Kidney (tissue), 14 donors: ENCODE results near the gene PRKCQ. TPM values are rescaled to one million over a fixed set of nuclear protein-coding genes. Genes with fewer than 3 reads are reported as not detected.

Experiments used
- DNase-seq, 5 donors: peaks; one replicate each; pipeline ENCODE4 v3.0.0-alpha.2; 2013 to 2020
- FAIRE-seq: peaks from 2 replicates; lab custom pipeline; 2012; peaks lifted over from hg19 to GRCh38; lab: Jason Lieb, UNC
- H3K27ac ChIP-seq, 2 donors: one replicate each; pipeline ENCODE4 v1.7.0; 2013; ENCODE audit warnings: low read depth in 2 of 2, low read length in 2 of 2, inconsistent platforms in 1 of 2
- H3K27me3 ChIP-seq: one replicate; pipeline ENCODE4 v1.7.1; 2013; ENCODE audit warnings: low read length, inconsistent platforms; ENCODE audit not compliant: control insufficient read depth, insufficient read depth
- H3K36me3 ChIP-seq, 3 donors: one replicate each; pipeline versions ENCODE4 v1.7.0 to v1.7.1; 2013; ENCODE audit warnings: low read length in 3 of 3, control low read depth in 1 of 3, inconsistent platforms in 1 of 3; ENCODE audit not compliant: insufficient read depth in 3 of 3, control insufficient read depth in 2 of 3
- H3K4me1 ChIP-seq, 3 donors: one replicate each; pipeline versions ENCODE4 v1.7.0 to v1.7.1; 2013; ENCODE audit warnings: low read length in 3 of 3, inconsistent platforms in 1 of 3, low read depth in 1 of 3; ENCODE audit not compliant: control insufficient read depth in 2 of 3, insufficient read depth in 2 of 3
- H3K4me3 ChIP-seq, 3 donors: one replicate each; pipeline versions ENCODE4 v1.7.0 to v1.8.1; 2013; ENCODE audit warnings: low read length in 3 of 3, control low read depth in 1 of 3, inconsistent platforms in 1 of 3
- H3K9ac ChIP-seq, 3 donors: one replicate each; pipeline versions ENCODE4 v1.7.0 to v1.7.1; 2013; ENCODE audit warnings: low read length in 3 of 3, control low read depth in 1 of 3, inconsistent platforms in 1 of 3
- H3K9me3 ChIP-seq, 3 donors: one replicate each; pipeline versions ENCODE4 v1.7.0 to v1.7.1; 2013; ENCODE audit warnings: low read length in 3 of 3, control low read depth in 1 of 3, inconsistent platforms in 1 of 3; ENCODE audit not compliant: control insufficient read depth in 2 of 3, insufficient read depth in 1 of 3
- intact Hi-C: fragments of 100-400 bp; cut with DNase I; formaldehyde crosslinking; loops from one replicate; pipeline ENCODE4 v1.11.1; 2022
- polyA plus RNA-seq: library from polyadenylated mRNA; stranded (reverse); fragments of 350-450 nt; fragmentation: Illumina TruSeq; extraction: RNeasy Lipid Tissue Mini Kit (QIAGEN cat#74804); gene quantifications from one replicate; pipeline ENCODE4 v1.2.3, GENCODE V29; 2014; ENCODE audit warnings: low read depth, low replicate concordance; ENCODE audit not compliant: insufficient read depth
- total RNA-seq: library from RNA; stranded (reverse); fragmentation: NEBNext Ultra II Directional; extraction: Animal tissue kit (Norgen Biotek cat#: 25700); gene quantifications from one replicate; pipeline ENCODE4 v1.2.1, GENCODE V29; 2021
- TF ChIP-seq, protein P1 (sequence below): IDR thresholded peaks from 3 replicates; pipeline ENCODE4 v1.5.1; 2012; ENCODE audit warnings: mild to moderate bottlenecking, moderate library complexity, borderline replicate concordance; ENCODE audit not compliant: insufficient read depth; ENCODE audit errors: extremely low read depth
- donor health status: control.
- donor health status: control.
- donor health status: control.
- donor health status: control.
- donor health status: control.
- donor health status: DM: yes; HTN: yes; CAD: no.
- donor health status: Normal renal cell carcinoma (clear cell type).

PRKCQ gene
- total and polyA plus RNA-seq, 2 donors from 2014 or later: 6.1 to 17.5 TPM

DNA sequence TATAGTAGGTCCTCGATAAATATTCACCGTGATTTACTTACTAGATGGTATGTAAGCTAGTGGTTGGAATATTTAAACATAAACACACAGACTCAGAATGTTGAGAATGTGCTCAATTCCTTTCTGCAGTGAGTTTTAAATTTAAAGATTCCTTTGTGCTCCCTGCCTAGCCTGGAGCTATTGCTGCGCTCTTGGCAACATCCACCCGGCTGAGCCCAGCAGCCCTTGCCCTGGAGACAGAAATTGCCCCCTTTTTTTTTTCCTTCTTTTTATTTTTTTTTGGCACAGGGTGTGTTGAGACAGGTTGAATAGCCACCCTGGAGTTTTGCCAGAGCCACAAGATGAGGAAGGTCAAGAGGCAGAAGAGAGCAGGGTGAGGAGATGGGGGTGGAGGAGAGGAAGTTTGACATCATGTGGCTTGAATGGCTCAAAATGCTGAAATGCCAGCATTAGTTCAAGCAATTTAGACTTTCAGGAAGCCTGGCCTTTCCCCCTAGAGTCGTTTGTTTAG is 180.8 kb downstream of the PRKCQ start:
- TF ChIP-seq, protein P1, sequence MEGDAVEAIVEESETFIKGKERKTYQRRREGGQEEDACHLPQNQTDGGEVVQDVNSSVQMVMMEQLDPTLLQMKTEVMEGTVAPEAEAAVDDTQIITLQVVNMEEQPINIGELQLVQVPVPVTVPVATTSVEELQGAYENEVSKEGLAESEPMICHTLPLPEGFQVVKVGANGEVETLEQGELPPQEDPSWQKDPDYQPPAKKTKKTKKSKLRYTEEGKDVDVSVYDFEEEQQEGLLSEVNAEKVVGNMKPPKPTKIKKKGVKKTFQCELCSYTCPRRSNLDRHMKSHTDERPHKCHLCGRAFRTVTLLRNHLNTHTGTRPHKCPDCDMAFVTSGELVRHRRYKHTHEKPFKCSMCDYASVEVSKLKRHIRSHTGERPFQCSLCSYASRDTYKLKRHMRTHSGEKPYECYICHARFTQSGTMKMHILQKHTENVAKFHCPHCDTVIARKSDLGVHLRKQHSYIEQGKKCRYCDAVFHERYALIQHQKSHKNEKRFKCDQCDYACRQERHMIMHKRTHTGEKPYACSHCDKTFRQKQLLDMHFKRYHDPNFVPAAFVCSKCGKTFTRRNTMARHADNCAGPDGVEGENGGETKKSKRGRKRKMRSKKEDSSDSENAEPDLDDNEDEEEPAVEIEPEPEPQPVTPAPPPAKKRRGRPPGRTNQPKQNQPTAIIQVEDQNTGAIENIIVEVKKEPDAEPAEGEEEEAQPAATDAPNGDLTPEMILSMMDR: no peak
- H3K9ac ChIP-seq: no peak overlapping the region
- no peaks in the 10 kb centered on the region for H3K36me3 ChIP-seq
- no peaks in the 10 kb centered on the region for H3K9me3 ChIP-seq
- intact Hi-C loops: no loop called here
- H3K4me1 ChIP-seq: peaks cover 0 to 2% (median 0%) of the 10 kb centered on the region in 3 donors
- FAIRE-seq (no peak), DNase-seq (peak in 2 of 5 donors; percentile 22 to 54)
- H3K27me3 ChIP-seq: no peaks in the 10 kb centered on the region
- H3K27ac ChIP-seq: peak overlapping the region in 1 of 2 donors; percentile 32
- no peak overlapping the region for H3K4me3 ChIP-seq

DNA sequence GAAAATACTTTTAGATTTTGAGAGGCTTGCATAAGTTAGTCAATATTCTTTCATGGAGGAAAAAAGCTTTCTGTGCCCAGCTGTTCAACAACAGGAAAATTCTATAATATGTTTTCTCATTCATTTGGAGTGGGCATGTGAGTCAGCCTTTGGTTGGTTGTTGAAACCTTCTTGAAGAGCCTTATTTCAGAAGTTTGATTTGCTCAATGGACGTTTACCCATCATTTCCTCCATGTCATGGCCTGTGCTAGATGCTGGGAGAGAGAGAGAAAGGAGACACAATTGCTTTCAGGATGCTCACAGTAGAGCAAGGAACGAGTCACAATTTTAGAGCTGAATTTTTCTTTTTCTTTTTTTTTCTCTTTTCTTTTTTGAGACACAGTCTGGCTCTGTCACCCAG is 181.7 kb downstream of the PRKCQ start:
- FAIRE-seq (no peak), DNase-seq (no peak)
- no peaks in the 10 kb centered on the region for H3K27me3 ChIP-seq
- H3K36me3 ChIP-seq: no peaks in the 10 kb centered on the region
- no peaks in the 10 kb centered on the region for H3K9me3 ChIP-seq
- no peak overlapping the region for H3K4me3 ChIP-seq
- no peak overlapping the region for H3K27ac ChIP-seq
- no peak overlapping the region for H3K9ac ChIP-seq
- H3K4me1 ChIP-seq: peaks cover 0 to 2% (median 0%) of the 10 kb centered on the region in 3 donors
- intact Hi-C loops: no loop called here
- TF ChIP-seq, protein P1: no peak

DNA sequence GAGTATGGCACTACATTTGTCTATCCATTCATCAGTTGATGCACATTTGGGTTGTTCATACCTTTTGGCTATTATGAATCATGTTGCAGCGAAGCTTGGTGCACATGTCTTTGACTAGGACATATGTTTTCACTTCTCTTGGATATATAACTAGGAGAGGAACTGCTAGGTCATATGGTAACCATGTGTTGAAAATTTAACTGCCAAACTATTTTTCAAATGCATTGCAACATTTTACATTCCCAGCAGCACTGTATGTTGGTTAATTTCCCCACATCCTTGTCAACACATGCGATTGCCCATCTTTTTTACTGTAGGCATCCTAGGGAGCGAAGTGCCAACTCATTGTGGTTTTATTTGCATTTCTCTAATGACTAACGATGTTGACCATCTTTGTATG is 183.4 kb downstream of the PRKCQ start:
- FAIRE-seq (no peak), DNase-seq (no peak)
- no peak overlapping the region for H3K4me3 ChIP-seq
- TF ChIP-seq, protein P1: no peak
- H3K27me3 ChIP-seq: no peaks in the 10 kb centered on the region
- H3K9me3 ChIP-seq: no peaks in the 10 kb centered on the region
- peaks cover 0 to 2% (median 0%) of the 10 kb centered on the region in 3 donors for H3K4me1 ChIP-seq
- H3K36me3 ChIP-seq: no peaks in the 10 kb centered on the region
- no peak overlapping the region for H3K27ac ChIP-seq
- no peak overlapping the region for H3K9ac ChIP-seq
- intact Hi-C loops: no loop called here

DNA sequence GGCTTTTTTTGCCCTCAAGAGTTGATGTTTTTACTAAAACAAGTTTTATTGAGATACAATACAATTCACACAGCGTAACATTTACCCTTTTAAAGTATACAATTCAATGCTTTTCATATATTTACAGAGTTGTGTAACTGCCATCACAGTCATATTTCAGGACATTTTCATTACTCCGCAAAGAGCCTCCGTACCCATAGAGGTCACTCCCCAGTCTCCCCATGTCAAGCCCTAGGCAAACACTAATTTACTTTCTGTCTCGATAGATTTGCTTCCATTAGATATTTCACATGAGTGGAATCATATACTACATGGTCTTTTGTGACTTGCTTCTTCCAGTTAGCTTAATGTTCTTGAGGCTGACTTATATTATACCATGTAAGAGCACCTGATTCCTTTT is 183.8 kb downstream of the PRKCQ start:
- Histone ChIP-seq H3K27ac (no peak overlapping the region), H3K9ac (no peak overlapping the region), H3K27me3 (no peaks in the 10 kb centered on the region), H3K4me3 (no peak overlapping the region), H3K4me1 (peaks cover 0 to 2% (median 0%) of the 10 kb centered on the region in 3 donors), H3K9me3 (no peaks in the 10 kb centered on the region), H3K36me3 (no peaks in the 10 kb centered on the region)
- DNase-seq (no peak), FAIRE-seq (no peak)
- intact Hi-C loops: no loop called here
- TF ChIP-seq, protein P1: no peak
